Pulmonary artery endothelial cell (primary cell): ENCODE data around the gene SYT15. TPM values are rescaled to one million over a fixed set of nuclear protein-coding genes. Genes with fewer than 3 reads are reported as not detected.
"Not testable (repeated sequence)": the region's sequence is repeated elsewhere in the genome, so short reads cannot be mapped to it uniquely, and the experiment has no call there.

Experiments used
- DNase-seq: peaks from one replicate; pipeline ENCODE4 v3.0.0-alpha.2; 2011; ENCODE audit warnings: low read depth, low spot score
- total RNA-seq: library from RNA; depleted of rRNA; stranded (reverse); fragments of >200 nt; gene quantifications from 2 replicates; pipeline ENCODE4 v1.2.3, GENCODE V29; 2014

The SYT15 gene
- total RNA-seq, 1 donor from 2014 or later = 0.07 TPM

- no peak for DNase-seq
Measured at GRCh38 chr10:46556515-46557318, 22.2 kb upstream of the SYT15 start, which contains the start of gene GPRIN2. GPRIN2 (minus strand) TSS chr10:46556658; CDS start chr10:46550736, 5,922 bp downstream.

GRCh38 chr10:46557319-46558121 is 21.4 kb upstream of the SYT15 start:
- DNase-seq = no peak

GRCh38 chr10:46558122-46558391 is 20.9 kb upstream of the SYT15 start:
- no peak for DNase-seq

GRCh38 chr10:46558392-46559185 is 20.3 kb upstream of the SYT15 start:
- no peak for DNase-seq

GRCh38 chr10:46559231-46559671 is 19.7 kb upstream of the SYT15 start:
- DNase-seq = no peak

GRCh38 chr10:46560381-46560780 is 18.5 kb upstream of the SYT15 start:
- DNase-seq = no peak

GRCh38 chr10:46560952-46561351 is 18.0 kb upstream of the SYT15 start:
- no peak for DNase-seq

GRCh38 chr10:46565591-46566332 is 13.2 kb upstream of the SYT15 start:
- DNase-seq = not testable (repeated sequence)

- DNase-seq = not testable (repeated sequence)
Measured at GRCh38 chr10:46567151-46567550, 11.8 kb upstream of the SYT15 start.

- not testable (repeated sequence) for DNase-seq
Measured at GRCh38 chr10:46570655-46571054, 8.3 kb upstream of the SYT15 start.

GRCh38 chr10:46572765-46573164 is 6.2 kb upstream of the SYT15 start:
- not testable (repeated sequence) for DNase-seq

- DNase-seq = not testable (repeated sequence)
Measured at GRCh38 chr10:46573314-46573713, 5.6 kb upstream of the SYT15 start.

GRCh38 chr10:46573884-46574283 is 5.0 kb upstream of the SYT15 start:
- not testable (repeated sequence) for DNase-seq

- DNase-seq = not testable (repeated sequence)
Measured at GRCh38 chr10:46577624-46578473, 1.1 kb upstream of the SYT15 start.

GRCh38 chr10:46579378-46579777 is 450 bp downstream of the SYT15 start:
- not testable (repeated sequence) for DNase-seq

GRCh38 chr10:46581997-46582396 is 3.1 kb downstream of the SYT15 start:
- not testable (repeated sequence) for DNase-seq

GRCh38 chr10:46582568-46582967 is 3.6 kb downstream of the SYT15 start:
- not testable (repeated sequence) for DNase-seq

- not testable (repeated sequence) for DNase-seq
Measured at GRCh38 chr10:46584196-46584595, 5.3 kb downstream of the SYT15 start.

- not testable (repeated sequence) for DNase-seq
Measured at GRCh38 chr10:46585246-46585645, 6.3 kb downstream of the SYT15 start.

GRCh38 chr10:46587546-46587945 is 8.6 kb downstream of the SYT15 start:
- not testable (repeated sequence) for DNase-seq
